GM12878 (cell line): ENCODE results near the gene PPOX. TPM values are rescaled to one million over a fixed set of nuclear protein-coding genes. Genes with fewer than 3 reads are reported as not detected.
A peak's percentile ranks its signal among the peaks of the same experiment; 100 is the strongest.

ENCODE experiments used
- ATAC-seq: fragments of 200-7000 bp; cut with Tn5 transposase; 3 replicates; pipeline ENCODE4 v1.9.1; 2020; ENCODE audit warnings: mild to moderate bottlenecking, moderate library complexity
- BruUV-seq: library from RNA; stranded (reverse); fragments of 400-500 nt; replicated peaks from 2 replicates; lab custom pipeline; 2021; lab: Mats Ljungman, UMichigan
- CTCF ChIA-PET: fragments of 300-600 bp; sonication (Branson Sonifier 250); formaldehyde crosslinking; extraction: SDS; loops from one replicate; lab custom pipeline; 2021; ENCODE audit warnings: inconsistent platforms; lab: Yijun Ruan, JAX
- POLR2A ChIA-PET: fragments of 350-600 bp; formaldehyde crosslinking; extraction: SDS; loops from one replicate; lab custom pipeline; 2021; ENCODE audit warnings: inconsistent platforms; lab: Charles Lee
- RAD21 ChIA-PET: fragments of 300-600 bp; sonication (Branson Sonifier 250); formaldehyde crosslinking; loops from one replicate; lab custom pipeline; 2023; ENCODE audit warnings: antibody characterized with exemption; ENCODE audit not compliant: unreplicated experiment; lab: Charles Lee
- SMC1A ChIA-PET: fragments of 300-600 bp; sonication (Branson Sonifier 250); formaldehyde crosslinking; loops from one replicate; lab custom pipeline; 2023; ENCODE audit not compliant: unreplicated experiment, uncharacterized antibody; lab: Charles Lee
- DNase-seq: peaks from one replicate; pipeline ENCODE4 v3.0.0-alpha.2; 2011; ENCODE audit warnings: low read depth, low spot score
- FAIRE-seq: peaks from 3 replicates; lab custom pipeline; 2011; peaks lifted over from hg19 to GRCh38; lab: Jason Lieb, UNC
- H2AFZ ChIP-seq: 2 replicates; pipeline ENCODE4 v1.6.0; 2011; ENCODE audit warnings: low read depth, low read length, control low read depth; ENCODE audit not compliant: control insufficient read depth
- H3K27ac ChIP-seq: 2 replicates; pipeline ENCODE4 v1.5.1; 2011; ENCODE audit warnings: control low read depth; ENCODE audit not compliant: control insufficient read depth, insufficient read depth
- H3K27me3 ChIP-seq, 2 experiments: replicated peaks in 1 of 2; 2 replicates each; pipeline versions ENCODE4 v1.6.0 to v1.6.1; 2011; ENCODE audit warnings: low read length in 1 of 2; ENCODE audit not compliant: control insufficient read depth in 2 of 2, insufficient read depth in 2 of 2
- H3K36me3 ChIP-seq, 2 experiments: 2 replicates each; pipeline ENCODE4 v1.5.1; 2011; ENCODE audit warnings: low read length in 1 of 2; ENCODE audit not compliant: control insufficient read depth in 2 of 2, insufficient read depth in 2 of 2
- H3K4me1 ChIP-seq: 2 replicates; pipeline ENCODE4 v1.6.1; 2011; ENCODE audit warnings: mild to moderate bottlenecking, low read length, moderate library complexity, mixed read lengths; ENCODE audit not compliant: control insufficient read depth, insufficient read depth
- H3K4me2 ChIP-seq: 2 replicates; pipeline ENCODE4 v1.6.0; 2011; ENCODE audit warnings: control low read depth; ENCODE audit not compliant: control insufficient read depth, insufficient read depth
- H3K4me3 ChIP-seq: fragments of 200-600 bp; sonication (generic); 2 replicates; pipeline ENCODE4 v1.5.1; 2016
- H3K79me2 ChIP-seq: 2 replicates; pipeline ENCODE4 v1.6.0; 2011; ENCODE audit warnings: low read length; ENCODE audit not compliant: control insufficient read depth, insufficient read depth
- H3K9ac ChIP-seq: 2 replicates; pipeline ENCODE4 v1.8.0; 2011; ENCODE audit warnings: low read length, control low read depth, mixed read lengths; ENCODE audit not compliant: control insufficient read depth, insufficient read depth
- H3K9me3 ChIP-seq: replicated peaks from 3 replicates; pipeline ENCODE4 v1.5.1; 2011; ENCODE audit warnings: mild to moderate bottlenecking, low read length; ENCODE audit not compliant: control insufficient read depth, insufficient read depth
- H4K20me1 ChIP-seq: 2 replicates; pipeline ENCODE4 v1.6.0; 2011; ENCODE audit not compliant: control insufficient read depth, insufficient read depth
- BACH1 ChIP-seq: fragments of 450-650 bp; IDR thresholded peaks from 2 replicates; pipeline ENCODE4 v1.6.1; 2017; ENCODE audit warnings: mild to moderate bottlenecking, borderline replicate concordance
- BCLAF1 ChIP-seq: fragments of 450-650 bp; IDR thresholded peaks from 2 replicates; pipeline ENCODE4 v1.6.1; 2017; ENCODE audit warnings: antibody characterized with exemption, mild to moderate bottlenecking, moderate library complexity
- CEBPZ ChIP-seq: fragments of 150-350 bp; IDR thresholded peaks from 2 replicates; pipeline ENCODE4 v1.6.1; 2016; ENCODE audit warnings: low read depth, low read length
- JUND ChIP-seq: IDR thresholded peaks from 2 replicates; pipeline ENCODE4 v1.6.1; 2012; ENCODE audit warnings: low read depth, mild to moderate bottlenecking, low read length, improper control_type of control experiment, moderate library complexity
- KLF5 ChIP-seq: fragments of 450-650 bp; IDR thresholded peaks from 2 replicates; pipeline ENCODE4 v1.6.1; 2014; ENCODE audit warnings: mild to moderate bottlenecking; ENCODE audit not compliant: partially characterized antibody
- MAX ChIP-seq: IDR thresholded peaks from 2 replicates; pipeline ENCODE4 v1.6.1; 2012; ENCODE audit warnings: low read depth, low read length, improper control_type of control experiment
- MLLT1 ChIP-seq: fragments of 450-650 bp; IDR thresholded peaks from 2 replicates; pipeline ENCODE4 v1.6.1; 2016; ENCODE audit warnings: mild to moderate bottlenecking
- NBN ChIP-seq: fragments of 450-650 bp; IDR thresholded peaks from 2 replicates; pipeline ENCODE4 v1.6.1; 2016
- REST ChIP-seq: IDR thresholded peaks from 2 replicates; pipeline ENCODE4 v1.6.1; 2012; ENCODE audit warnings: mild to moderate bottlenecking, low read depth, low read length
- SIX5 ChIP-seq: IDR thresholded peaks from 2 replicates; pipeline ENCODE4 v1.6.1; 2011; ENCODE audit warnings: mild to moderate bottlenecking, low read depth, low read length, moderate library complexity; ENCODE audit not compliant: severe bottlenecking
- STAT1 ChIP-seq: fragments of 450-650 bp; conservative IDR thresholded peaks from 2 replicates; pipeline ENCODE4 v1.6.1; 2014; ENCODE audit warnings: antibody characterized with exemption, mild to moderate bottlenecking
- WGBS: methylation state at CpG from one replicate; pipeline ENCODE4 v1.1.6; 2016; ENCODE audit warnings: low lambda C conversion rate; ENCODE audit not compliant: insufficient replicate concordance, insufficient coverage; ENCODE audit errors: missing lambda C conversion rate; 5-methylcytosine and 5-hydroxymethylcytosine counted together
- in situ Hi-C: fragments of 300-500 bp; cut with MboI; formaldehyde crosslinking; loops from 9 replicates; pipeline ENCODE4 v1.14.3; 2018; ENCODE audit warnings: mixed read lengths
- intact Hi-C: fragments of 100-400 bp; cut with micrococcal nuclease; formaldehyde crosslinking; loops from one replicate; pipeline ENCODE4 v1.14.2; 2022; ENCODE audit not compliant: unreplicated experiment
- polyA plus RNA-seq, 11 experiments: library from polyadenylated mRNA; depleted of rRNA in 4 of 11; unstranded in 6 of 11; stranded (reverse) in 5 of 11; fragments of >200 nt; fragmentation: Nextera tagmentation in 4 of 11; fragmentation: Illumina TruSeq in 1 of 11; extraction: Ambion mirVana in 4 of 11; extraction: Trizol in 1 of 11; gene quantifications; 1 replicate in 1 of 11; 2 replicates in 10 of 11; pipeline versions ENCODE4 v1.2.1 to v1.2.3, GENCODE V29; 2011 to 2016; ENCODE audit warnings: inconsistent platforms in 2 of 11, missing spikeins in 2 of 11, low read depth in 1 of 11
- total RNA-seq, 4 experiments: library from RNA; depleted of rRNA in 3 of 4; stranded (reverse); fragments of >200 nt in 3 of 4; fragmentation: Illumina TruSeq in 1 of 4; extraction: Trizol in 1 of 4; gene quantifications; 2 replicates each; pipeline versions ENCODE4 v1.2.1 to v1.2.3, GENCODE V29; 2013 to 2021

PPOX gene
- total and polyA plus RNA-seq, 10 of the 15 experiments (the other 5 are each of a cell fraction or from before 2014, with no cell fraction given), result 8.9 to 31.5 (median 20.3) TPM

- FAIRE-seq, result no peak
Measured at GRCh38 chr1:161130266-161130665, 36.0 kb upstream of the PPOX start.

More at GRCh38 chr1:161130266-161130665, 36.0 kb upstream of the PPOX start:
- ChIA-PET CTCF (interaction anchor here (0.7 to 1.8 kb wide), 3 partner anchors 11 to 252 kb away, joined by 3 to 7 read pairs (median 4); no protein-coding TSS in a partner anchor), POLR2A (interaction anchor here (0.6 to 0.7 kb wide), 2 partner anchors 27 to 36 kb away, joined by 3 read pairs; no protein-coding TSS in a partner anchor), RAD21 (no interaction called here), SMC1A (interaction anchor here (1.2 to 1.6 kb wide), 2 partner anchors 9 to 28 kb away, joined by 3 to 4 read pairs; no protein-coding TSS in a partner anchor)
- H3K4me1 ChIP-seq, result peaks cover 3% of the 10 kb centered on the region
- no peak overlapping the region for H3K4me2 ChIP-seq
- no TSS peak for BruUV-seq
- peak overlapping the region; percentile 93; the same call in 1 of the 2 replicates for H3K4me3 ChIP-seq
- H3K9ac ChIP-seq, result no peak overlapping the region
- H3K27ac ChIP-seq, result no peak overlapping the region
- ATAC-seq (no peak), DNase-seq (no peak)
- H4K20me1 ChIP-seq, result no peaks in the 10 kb centered on the region; the same call in 1 of the 2 replicates
- intact Hi-C loops (no loop called here), in situ Hi-C loops (no loop called here)
- no peaks in the 10 kb centered on the region for H3K27me3 ChIP-seq
- H3K9me3 ChIP-seq, result no peaks in the 10 kb centered on the region
- no peak overlapping the region for H2AFZ ChIP-seq
- peaks cover 50% of the 10 kb centered on the region for H3K79me2 ChIP-seq
- WGBS, result 100% methylated on average over 1 of the region's 1 CpG
- H3K36me3 ChIP-seq, result peaks cover 0 to 14% of the 10 kb centered on the region in 2 experiments; a peak in 2 of 4 replicates
- TF ChIP-seq REST (no peak), KLF5 (no peak), STAT1 (no peak), NBN (no peak), MLLT1 (no peak), SIX5 (no peak), MAX (no peak), CEBPZ (no peak), JUND (no peak), BCLAF1 (no peak), BACH1 (no peak)
- TF ChIP-seq, all 136 proteins: peak for 0
